Astrocyte (in vitro differentiated cells and primary cell): ENCODE measurements around the gene LDLRAD4.

Experiments
- CTCF ChIP-seq: IDR thresholded peaks from 2 replicates; pipeline ENCODE4 v1.5.1; 2011; ENCODE audit warnings: low read depth, mild to moderate bottlenecking, inconsistent platforms, low read length, moderate library complexity; ENCODE audit not compliant: insufficient read depth
- EZH2 ChIP-seq: IDR thresholded peaks from 2 replicates; pipeline ENCODE4 v1.6.1; 2012; ENCODE audit warnings: mild to moderate bottlenecking, low read length, inconsistent platforms; ENCODE audit not compliant: insufficient read depth

DNA sequence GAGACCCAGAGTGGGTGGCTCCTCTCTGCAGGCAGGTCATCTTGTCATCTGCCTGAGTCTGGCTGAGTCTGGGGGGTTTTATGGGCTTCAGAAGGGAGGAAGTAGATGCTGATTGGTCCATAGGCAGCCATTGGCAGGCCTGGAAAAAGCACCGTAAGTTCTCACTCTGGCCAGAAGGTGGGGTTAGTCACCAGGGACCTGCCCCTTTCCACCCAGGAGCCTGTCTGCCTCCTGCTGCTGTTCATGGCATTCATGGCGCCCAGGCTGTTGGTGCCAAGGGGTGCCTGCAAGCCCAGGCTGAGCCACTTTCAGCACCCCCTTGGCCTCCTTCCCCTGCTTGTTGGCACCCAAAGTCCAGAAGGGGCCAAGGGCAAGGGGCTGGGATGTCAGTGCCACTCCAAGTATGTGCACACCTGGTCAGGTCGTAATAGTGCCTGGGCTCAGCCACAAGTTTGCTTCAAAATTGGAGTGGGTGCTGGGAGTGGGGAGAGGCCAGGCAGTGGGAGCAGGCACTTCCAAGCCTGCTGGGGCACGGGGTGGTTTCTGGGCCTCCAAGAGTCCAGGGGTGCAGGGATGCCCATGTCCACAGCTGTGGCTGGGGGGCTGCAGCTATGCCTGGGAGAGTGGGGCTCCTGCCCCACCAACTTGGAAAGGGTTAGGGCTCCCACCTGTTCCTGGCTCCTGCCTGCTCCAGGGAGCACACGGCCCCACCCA, 329.7 kb downstream of the LDLRAD4 start:
- no peak for TF ChIP-seq CTCF
- no peak for TF ChIP-seq EZH2
